HS-27A (cell line): ENCODE measurements around the gene CORIN.
"Not testable (repeated sequence)": the region's sequence is repeated elsewhere in the genome, so short reads cannot be mapped to it uniquely, and the experiment has no call there.

Source experiments
- DNase-seq: peaks from one replicate; pipeline ENCODE4 v3.0.0-alpha.2; 2012; ENCODE audit warnings: low read depth, missing footprints

CORIN gene

GRCh38 chr4:47691757-47692383, 146.0 kb downstream of the CORIN start:
- DNase-seq, result not testable (repeated sequence)

DNA sequence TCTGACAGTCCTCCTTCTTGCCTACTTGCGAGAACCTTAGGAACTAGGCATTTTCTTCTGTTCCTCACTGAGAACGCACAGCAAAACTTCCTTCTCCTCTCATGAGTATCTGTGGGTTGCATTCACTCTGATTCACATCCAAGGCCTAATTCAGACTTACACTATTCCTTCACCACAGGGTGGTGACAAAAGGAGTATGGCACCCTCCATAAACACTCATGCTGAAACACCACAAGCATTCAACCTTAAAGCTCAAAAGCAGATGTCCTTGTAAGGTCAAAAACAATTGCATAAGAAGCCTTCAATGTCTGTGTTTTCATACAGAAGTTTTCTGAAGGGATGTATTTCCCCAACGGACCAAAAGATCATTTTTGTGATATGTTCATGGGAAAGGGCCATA, 147.3 kb downstream of the CORIN start:
- no peak for DNase-seq

DNA sequence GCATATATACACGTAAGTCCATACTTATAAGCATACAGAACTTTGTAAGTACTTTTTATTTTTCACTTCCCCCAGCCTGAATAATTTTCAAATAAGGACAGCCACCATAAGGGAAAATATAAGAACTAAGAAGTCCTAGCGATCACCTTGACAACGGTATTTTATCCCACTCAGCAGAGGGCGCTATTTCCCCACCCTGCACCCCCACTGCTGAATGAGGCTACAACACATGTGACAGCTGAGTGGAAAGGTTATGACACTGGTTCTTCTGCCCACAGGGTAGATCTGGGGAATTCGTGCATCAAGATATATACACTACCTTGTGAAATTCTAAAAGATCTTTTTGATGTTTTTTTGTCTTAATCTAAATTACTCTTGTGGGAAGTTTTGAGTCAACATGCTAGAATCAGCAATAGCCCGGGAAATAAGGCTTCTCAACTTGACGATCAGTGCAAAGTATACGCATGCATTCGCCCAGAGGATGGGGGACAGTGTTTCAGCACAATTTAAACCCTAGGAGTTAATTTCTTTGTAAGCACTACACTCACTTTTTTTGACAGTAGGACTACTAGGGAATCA, 151.5 kb downstream of the CORIN start:
- no peak for DNase-seq

DNA sequence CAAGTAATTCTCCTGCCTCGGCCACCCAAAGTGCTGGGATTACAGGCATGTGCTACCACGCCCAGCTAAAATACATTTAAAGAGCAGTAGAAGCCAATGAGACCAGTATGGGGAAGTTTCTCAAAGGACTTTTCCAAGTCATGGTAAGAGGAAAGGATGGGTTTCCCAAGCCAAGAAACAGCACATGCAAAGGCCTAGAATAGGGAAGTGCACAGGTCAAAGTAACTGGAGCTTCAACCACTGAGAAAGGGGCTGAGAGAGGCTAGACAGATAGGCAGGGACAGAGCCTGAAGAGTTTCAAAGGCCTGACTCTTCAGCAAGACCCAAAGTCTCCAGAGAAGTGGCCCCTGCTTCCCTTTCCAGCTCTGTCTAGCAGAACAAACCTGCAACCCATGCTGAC, 162.1 kb downstream of the CORIN start:
- DNase-seq, result no peak

GRCh38 chr4:47674144-47674543, 163.7 kb downstream of the CORIN start:
- DNase-seq, result no peak

GRCh38 chr4:47672696-47673095, 165.2 kb downstream of the CORIN start:
- no peak for DNase-seq

DNA sequence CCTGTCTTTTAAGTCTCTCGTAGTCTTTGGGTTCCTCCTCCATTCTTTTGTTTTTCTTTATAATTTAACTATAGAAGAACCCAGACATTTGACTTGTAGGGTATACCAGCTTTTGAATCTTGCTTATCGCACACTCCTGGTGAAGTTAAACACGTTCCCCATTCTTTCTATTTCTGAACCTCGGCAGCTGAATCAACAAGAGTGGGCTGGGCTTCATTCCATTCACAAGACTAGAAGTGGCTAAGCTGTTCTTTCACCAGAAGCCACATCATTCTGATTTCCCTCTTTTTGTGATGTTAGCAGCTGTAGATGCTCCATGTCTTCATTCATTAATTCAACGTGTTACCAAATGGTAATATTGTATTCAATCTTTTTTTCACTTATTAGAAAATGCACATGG, 167.9 kb downstream of the CORIN start:
- no peak for DNase-seq

- DNase-seq, result peak; percentile 19
Observed at GRCh38 chr4:47668810-47669408, 169.0 kb downstream of the CORIN start.

DNA sequence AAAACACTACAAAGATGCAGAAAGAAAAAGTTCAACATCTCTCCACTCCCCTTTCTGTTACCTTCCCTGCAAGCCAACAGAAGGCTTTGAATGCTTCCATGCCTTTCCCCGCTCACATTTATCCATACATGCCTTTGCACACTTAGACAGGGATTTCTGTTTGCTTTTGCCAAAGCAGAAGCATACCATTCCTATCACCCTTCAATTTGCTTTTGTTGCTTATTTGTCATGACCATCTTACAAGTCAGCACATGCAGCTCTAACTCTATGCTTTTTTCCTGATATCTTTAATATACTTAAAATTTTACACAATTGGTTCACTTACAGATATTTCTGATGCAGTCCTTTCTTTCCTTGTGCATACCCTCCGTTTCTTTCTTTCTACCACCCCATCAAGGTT, 169.6 kb downstream of the CORIN start:
- no peak for DNase-seq

GRCh38 chr4:47667552-47667951, 170.3 kb downstream of the CORIN start:
- DNase-seq, result no peak

DNA sequence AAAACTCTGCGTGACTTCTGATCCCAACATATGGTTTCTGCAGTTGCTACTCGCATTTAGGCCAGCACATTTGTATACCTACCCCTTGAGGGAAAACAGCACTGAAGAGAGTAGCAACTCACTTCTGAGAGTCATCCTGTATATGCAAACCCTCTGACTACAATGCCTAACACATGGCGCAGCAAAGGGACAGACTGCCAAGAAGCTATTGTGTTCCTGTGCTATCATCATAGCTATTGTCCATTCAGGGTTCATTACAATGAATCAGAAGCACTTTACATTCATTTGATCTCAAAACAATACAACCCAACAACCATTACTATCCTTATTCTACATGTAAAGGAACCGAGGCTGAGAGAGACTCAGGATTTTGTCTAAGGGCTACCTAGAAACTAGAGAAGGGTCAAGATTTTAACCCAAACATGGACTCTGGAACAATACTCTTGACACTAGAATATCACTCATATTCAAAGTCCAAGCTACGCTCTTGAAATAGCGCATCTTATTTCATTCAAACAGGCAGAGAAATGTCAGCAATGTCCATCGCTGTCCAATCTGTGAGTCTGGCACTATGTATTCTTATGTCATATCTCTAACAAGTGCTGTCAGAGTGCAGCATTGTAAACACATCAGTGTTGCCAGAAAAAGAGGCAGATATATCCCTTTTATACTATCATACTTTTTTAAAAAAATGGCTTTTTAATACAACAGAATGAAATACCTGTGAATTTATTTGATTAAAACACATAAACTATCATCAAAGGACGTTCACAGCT, 173.6 kb downstream of the CORIN start:
- no peak for DNase-seq

DNA sequence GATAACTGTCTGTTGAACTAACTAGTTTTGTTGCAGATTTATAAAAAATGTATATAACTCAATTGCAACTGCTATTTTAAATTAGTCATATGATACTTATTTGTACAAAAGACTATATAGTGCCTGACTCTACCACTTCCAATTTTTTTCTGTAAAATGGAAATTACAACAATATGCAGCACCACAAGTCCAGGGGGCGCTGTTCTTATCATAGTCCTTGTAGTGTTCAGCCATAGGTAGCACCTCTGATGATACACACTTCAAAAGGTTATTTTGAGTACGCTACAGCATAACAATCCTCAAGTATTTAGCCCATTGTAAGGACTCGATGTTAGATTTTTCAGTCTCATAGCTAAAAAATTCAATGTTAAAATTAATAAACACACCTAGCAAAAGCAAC, 174.9 kb downstream of the CORIN start:
- DNase-seq, result no peak

- no peak for DNase-seq
Observed at GRCh38 chr4:47661741-47662140, 176.1 kb downstream of the CORIN start.

GRCh38 chr4:47659342-47659741, 178.5 kb downstream of the CORIN start:
- DNase-seq, result no peak

GRCh38 chr4:47654972-47655693, 182.7 kb downstream of the CORIN start:
- no peak for DNase-seq

GRCh38 chr4:47652092-47652491, 185.8 kb downstream of the CORIN start:
- DNase-seq, result no peak

GRCh38 chr4:47651231-47651630, 186.6 kb downstream of the CORIN start:
- DNase-seq, result no peak

DNA sequence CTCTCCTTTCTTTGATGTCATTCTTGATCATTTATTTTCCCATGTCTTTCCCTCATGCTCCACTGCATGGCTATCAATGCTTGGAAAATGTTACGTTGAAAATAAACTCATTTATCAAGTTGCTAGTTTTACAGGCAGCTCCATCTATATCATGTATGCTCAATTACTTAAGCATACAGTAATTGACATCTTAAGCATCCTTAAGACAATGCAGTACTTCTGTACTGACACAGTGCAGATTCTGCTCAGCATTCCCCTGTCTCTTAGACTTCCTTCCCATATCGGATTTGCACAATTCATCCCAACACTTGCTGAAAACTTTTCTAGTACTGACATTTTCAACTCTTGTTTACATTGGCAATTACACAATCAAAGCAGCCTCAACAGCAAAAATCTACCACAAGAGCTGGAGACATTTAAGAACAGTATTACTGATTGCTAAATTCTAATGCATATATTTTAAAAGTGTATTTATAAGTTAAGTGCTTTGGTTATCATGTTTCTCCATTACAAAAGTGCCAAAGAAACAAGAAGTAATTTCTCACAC, 187.2 kb downstream of the CORIN start:
- DNase-seq, result no peak

DNA sequence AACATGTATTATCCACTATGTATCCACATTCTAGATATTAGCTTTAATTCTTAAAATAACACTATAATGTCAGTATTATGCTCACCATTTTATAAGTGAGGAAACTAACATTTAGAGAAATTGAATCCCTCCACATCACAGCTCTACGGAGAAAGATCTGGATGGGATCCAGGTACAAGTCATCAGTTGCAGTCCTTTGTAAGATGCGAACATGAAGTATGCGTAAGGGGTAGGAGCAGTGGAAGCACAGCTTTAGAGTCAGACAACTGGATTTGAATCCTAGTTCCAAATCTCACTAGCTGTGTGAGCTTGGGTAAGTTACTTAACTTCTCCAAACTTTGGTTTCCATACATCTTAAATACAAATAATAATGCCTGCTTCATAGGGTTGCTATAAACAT, 190.3 kb downstream of the CORIN start:
- no peak for DNase-seq

DNA sequence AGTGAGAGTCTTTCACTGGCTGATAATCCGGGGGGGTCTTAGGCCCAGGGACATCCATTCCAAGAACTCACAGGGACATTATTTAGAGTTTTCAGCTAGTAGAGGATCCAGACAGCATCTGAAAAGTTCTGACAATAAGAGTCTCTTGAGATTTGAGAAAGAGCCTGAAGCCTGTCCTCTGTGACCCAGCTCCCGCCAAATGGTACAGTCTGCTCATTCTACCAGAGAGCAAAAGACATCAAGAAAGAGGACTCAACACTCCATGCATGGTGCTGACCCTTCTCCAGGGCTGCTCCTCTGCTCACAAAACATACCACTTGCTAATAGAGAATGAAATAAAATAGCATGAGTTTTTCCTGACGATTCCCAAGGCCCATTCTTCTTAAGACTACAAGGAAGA, 190.8 kb downstream of the CORIN start:
- no peak for DNase-seq

DNA sequence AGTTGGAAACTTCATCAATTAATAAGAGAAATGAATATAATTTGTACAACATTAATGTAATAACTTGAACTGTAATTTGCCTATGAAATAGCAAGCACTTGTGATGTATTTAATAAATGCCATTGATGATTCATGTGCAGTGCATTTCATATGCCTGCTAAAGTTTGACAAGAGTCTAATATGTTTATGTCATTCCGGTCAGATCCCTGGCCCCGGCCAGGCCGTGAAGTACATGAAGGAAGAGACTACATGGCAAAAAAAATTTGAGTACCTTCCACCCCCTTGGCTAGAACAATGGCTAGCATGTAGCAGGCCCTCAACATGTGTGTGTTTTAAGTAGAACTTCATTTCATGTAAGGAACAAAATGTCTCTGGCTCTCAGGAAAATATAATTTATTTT, 191.5 kb downstream of the CORIN start:
- no peak for DNase-seq

- no peak for DNase-seq
Observed at GRCh38 chr4:47643845-47644244, 194.0 kb downstream of the CORIN start.
